GM18505 (cell line): ENCODE measurements around the gene WDR11.

ENCODE experiments used
- ATAC-seq: cut with Tn5 transposase; IDR thresholded peaks from one replicate; pipeline ENCODE4 v1.9.1; 2021; ENCODE audit not compliant: unreplicated experiment
- POLR2A ChIP-seq: IDR thresholded peaks from 4 replicates; pipeline ENCODE4 v1.6.1; 2011; ENCODE audit warnings: borderline replicate concordance; ENCODE audit not compliant: insufficient read depth, insufficient read length; ENCODE audit errors: extremely low read depth

Gene WDR11

GRCh38 chr10:120825878-120826769 is 25.0 kb upstream of the WDR11 start:
- no peak for ATAC-seq
- TF ChIP-seq POLR2A = no peak

DNA sequence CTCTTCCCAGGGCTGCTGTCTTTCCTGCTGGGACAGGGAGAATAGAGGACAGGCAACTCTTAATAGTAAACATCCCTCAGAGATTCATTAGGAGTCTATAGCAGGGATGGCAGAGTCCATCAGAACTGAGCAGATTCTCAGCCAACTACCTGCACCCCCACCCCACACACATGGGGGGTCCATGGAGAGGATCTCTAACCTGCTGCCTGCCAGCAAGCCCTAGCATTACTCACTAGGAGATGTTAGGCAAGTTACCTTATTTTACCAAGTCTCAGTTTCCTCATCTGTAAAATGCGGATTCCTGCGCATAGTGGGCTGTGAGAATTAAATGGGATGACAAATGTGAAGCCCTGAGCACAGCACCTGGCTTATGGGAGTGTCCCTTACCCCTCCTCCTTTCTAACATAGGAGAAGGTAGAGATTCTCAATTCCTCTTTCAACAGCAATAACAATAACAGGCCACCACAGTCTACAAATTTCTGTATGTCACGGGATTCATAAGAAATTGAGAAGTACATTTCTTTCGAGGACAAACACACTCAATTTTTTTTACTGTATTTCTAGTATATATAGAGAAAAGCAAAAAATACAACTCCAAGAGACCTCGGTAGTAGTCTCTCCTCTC is 23.8 kb upstream of the WDR11 start:
- no peak for ATAC-seq
- TF ChIP-seq POLR2A = no peak

DNA sequence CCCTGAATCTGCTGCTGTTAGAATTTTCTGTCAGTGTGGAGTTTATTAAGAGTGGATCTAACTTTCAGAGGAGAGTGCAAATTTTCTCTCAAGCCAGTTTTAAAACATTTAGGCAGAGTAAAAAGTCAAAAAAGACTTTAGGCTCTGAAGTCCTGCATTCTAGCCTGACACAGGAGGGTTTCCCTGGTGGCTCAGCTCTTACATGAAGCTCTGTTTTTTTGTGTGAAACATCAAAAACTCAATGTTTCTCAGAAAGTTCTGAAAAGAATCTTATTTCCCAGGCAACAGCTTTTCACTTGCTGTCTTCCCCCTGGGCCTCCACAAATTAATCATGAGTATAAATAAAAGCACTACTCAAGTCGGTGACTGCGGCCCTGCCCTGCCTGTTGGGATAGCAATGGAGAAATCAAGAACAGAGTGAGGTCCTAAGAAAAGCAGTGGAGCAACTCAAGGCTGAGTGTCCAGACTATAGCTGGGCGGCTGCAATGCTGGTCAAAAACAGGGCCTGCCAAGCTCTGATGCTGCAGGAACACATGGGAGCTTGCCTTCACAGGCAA is 22.3 kb upstream of the WDR11 start:
- TF ChIP-seq POLR2A = no peak
- no peak for ATAC-seq

- ATAC-seq = no peak
- no peak for TF ChIP-seq POLR2A
Observed at GRCh38 chr10:120832106-120832505, 19.1 kb upstream of the WDR11 start.

- no peak for ATAC-seq
Observed at GRCh38 chr10:120833222-120833928, 17.8 kb upstream of the WDR11 start.

GRCh38 chr10:120835603-120836002 is 15.6 kb upstream of the WDR11 start:
- no peak for ATAC-seq

More at GRCh38 chr10:120833222-120833928, 17.8 kb upstream of the WDR11 start:
- TF ChIP-seq POLR2A = no peak

DNA sequence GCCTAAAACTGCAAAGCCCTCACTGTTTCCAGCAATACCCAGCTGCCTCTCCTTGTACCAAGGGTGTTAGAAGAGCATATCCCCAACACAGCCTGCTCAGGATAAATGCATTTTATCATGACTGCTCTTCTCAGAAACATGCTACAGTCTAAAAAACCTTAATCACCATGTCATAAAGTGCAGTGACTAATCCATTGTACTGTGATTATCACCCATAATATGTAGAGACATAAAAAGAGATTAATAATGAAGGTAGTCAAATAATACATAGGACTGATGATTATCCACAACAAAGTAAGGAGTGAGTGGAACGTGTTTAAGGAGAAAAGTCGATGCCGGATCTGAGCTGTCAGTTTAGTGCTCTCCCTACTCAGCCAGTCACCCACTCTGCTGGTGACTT is 12.2 kb upstream of the WDR11 start:
- TF ChIP-seq POLR2A = no peak
- ATAC-seq = no peak

More at GRCh38 chr10:120835603-120836002, 15.6 kb upstream of the WDR11 start:
- no peak for TF ChIP-seq POLR2A

DNA sequence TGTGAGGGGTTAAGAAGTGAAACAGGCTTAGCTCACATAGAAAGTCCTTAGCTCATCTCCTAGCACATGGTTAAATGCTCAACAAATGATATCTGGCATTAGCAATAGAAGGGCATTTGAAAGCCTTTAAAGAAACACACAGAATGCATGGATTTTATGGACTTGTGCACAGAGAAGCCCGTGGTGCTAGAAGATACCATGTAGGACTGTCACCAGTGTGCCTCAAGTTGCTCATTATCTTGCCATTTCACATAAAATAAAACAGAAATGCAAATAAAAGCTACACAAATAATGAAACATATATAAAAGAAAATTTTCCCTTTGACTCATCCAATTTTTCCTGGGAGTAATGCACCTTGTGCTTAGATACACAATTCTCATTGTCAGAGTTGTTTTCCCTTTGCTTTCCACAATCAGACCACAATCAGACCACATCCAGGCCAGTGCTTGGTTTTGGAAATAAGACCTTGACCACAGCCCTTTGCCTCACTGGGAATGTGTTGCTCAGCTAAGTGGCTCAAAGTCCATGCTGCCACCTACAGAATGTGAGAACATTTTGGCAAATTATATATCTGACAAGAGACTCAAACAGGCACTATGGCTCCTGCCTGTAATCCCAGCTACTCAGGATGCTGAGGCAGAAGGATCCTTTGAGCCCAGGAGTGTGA is 9.5 kb upstream of the WDR11 start:
- no peak for ATAC-seq
- TF ChIP-seq POLR2A = no peak

GRCh38 chr10:120854388-120854787 is 3.2 kb downstream of the WDR11 start:
- no peak for ATAC-seq
- TF ChIP-seq POLR2A = no peak

DNA sequence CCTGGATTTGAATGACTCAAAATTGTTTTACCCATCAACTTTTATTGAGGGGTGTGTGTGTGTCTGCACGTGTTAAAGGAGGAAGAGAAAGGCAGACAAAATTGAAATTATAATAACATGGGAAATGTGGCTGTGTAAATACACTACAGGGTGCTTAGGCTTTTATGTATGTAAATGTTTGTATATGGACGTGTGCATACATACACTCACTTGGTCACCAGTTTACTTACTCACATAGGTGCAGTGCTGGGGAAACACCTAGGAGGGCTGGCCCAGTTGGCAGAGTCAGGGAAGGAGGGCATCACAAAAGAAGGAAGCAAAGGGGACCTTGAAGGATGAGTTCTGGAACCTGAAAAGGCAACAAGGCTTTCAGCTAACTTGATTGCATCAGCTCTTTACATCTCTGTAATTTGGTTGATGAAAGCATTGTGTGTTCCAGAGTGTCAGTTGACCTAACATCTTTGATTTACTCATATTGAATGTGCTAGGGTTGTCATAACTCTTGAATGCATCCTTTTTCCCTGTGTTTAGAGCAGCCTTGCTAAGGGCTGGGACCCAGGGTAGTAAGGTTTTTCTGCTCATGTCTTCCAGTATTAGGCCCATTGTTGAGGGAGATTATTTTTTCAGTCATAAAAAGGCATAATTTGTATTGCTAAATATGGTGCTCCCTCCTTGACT is 10.2 kb downstream of the WDR11 start:
- no peak for ATAC-seq
- TF ChIP-seq POLR2A = no peak

- no peak for ATAC-seq
- no peak for TF ChIP-seq POLR2A
Observed at GRCh38 chr10:120873741-120874140, 22.6 kb downstream of the WDR11 start.

DNA sequence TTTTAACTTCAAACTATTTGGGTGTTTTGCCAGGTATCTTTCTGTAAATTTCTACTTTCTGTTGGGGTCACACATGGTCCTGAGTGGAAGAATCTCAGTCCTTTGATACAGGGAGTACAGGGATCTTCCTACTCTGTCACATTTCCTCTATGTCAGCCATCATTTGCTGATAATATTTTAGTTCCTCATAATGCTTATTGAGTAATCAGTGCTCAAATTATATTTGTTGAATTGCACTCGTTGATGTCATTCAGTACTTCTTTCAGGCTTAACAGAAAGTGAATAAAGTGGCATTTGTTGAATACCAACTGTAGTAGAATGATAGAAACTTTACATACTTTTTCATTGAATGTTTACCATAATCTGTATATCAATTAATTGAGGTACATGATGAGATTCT is 31.9 kb downstream of the WDR11 start:
- TF ChIP-seq POLR2A = no peak
- no peak for ATAC-seq
